H7 (cell line): ENCODE data around the gene CPED1. TPM values are rescaled to one million over a fixed set of nuclear protein-coding genes. Genes with fewer than 3 reads are reported as not detected.
"Not testable (repeated sequence)": the region's sequence is repeated elsewhere in the genome, so short reads cannot be mapped to it uniquely, and the experiment has no call there.

Experiments used
- DNase-seq: peaks from one replicate; pipeline ENCODE4 v3.0.0; 2012
- H3K27me3 ChIP-seq: 2 replicates; pipeline ENCODE4 v1.6.0; 2011; ENCODE audit warnings: mild to moderate bottlenecking, low read length; ENCODE audit not compliant: control insufficient read depth, insufficient read depth
- H3K36me3 ChIP-seq: replicated peaks from 2 replicates; pipeline ENCODE4 v1.5.1; 2011; ENCODE audit warnings: low read length; ENCODE audit not compliant: control insufficient read depth, insufficient read depth
- H3K4me3 ChIP-seq: 2 replicates; pipeline ENCODE4 v1.5.1; 2011; ENCODE audit warnings: low read depth, mild to moderate bottlenecking, control low read depth, low read length, moderate library complexity; ENCODE audit not compliant: insufficient read depth
- total RNA-seq: library from RNA; depleted of rRNA; stranded (reverse); fragments of >200 nt; shearing (Covaris generic); gene quantifications from 2 replicates; pipeline ENCODE4 v1.2.3, GENCODE V29; 2014

CPED1 gene
- total RNA-seq, 1 experiment from 2014 or later, result not detected

DNA sequence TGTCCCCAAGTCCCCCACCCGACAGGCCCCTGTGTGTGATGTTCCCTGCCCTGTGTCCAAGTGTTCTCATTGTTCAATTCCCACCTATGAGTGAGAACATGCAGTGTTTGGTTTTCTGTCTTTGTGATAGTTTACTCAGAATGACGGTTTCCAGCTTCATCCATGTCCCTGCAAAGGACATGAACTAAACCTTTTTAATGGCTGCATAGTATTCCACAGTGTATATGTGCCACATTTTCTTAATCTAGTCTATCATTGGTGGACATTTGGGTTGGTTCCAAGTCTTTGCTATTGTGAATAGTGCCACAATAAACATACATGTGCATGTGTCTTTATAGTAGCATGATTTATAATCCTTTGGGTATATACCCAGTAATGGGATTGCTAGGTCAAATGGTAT lies 232.6 kb downstream of the CPED1 start:
- H3K4me3 ChIP-seq, H3K36me3 ChIP-seq, DNase-seq, H3K27me3 ChIP-seq: not testable (repeated sequence)

DNA sequence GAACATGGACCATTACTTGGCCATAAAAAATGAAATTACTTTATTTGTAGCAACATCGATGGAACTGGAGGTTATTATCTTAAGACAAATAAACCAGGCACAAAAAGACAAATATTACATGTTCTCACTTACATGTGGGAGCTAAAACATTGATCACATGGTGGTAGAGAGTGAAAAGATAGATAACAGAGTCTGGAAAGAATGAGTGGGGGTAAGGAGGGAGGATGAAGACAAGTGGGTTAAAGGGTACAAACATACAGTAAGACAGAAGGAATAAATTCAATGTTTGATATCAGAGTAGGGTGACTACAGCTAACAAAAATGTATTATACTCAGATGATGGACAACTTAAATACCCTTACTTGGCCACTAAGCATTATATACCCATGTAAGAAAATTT lies 240.3 kb downstream of the CPED1 start:
- Histone ChIP-seq H3K36me3 (no peaks in the 10 kb centered on the region), H3K4me3 (no peak overlapping the region), H3K27me3 (no peaks in the 10 kb centered on the region)
- DNase-seq, result no peak

DNA sequence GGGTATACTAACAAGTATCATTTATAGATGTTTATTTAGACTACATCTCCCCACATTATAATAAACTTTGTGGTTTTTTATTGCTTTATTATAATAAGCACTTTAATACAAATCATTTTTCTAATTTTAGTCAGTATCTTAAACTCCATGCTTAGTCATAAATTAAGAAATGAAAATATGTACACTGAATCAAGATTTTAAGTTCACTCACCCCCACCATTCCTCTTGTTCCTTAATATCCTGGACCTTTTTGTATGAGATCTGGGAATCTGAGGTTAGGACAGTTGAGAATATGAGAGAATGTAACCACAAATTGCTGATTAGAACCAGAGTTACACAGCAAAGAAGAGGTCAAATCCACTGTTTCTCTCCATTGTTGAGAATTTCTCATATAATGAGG lies 246.7 kb downstream of the CPED1 start:
- no peak for DNase-seq
- H3K4me3 ChIP-seq, result no peak overlapping the region
- H3K36me3 ChIP-seq, result no peaks in the 10 kb centered on the region
- H3K27me3 ChIP-seq, result no peaks in the 10 kb centered on the region

DNA sequence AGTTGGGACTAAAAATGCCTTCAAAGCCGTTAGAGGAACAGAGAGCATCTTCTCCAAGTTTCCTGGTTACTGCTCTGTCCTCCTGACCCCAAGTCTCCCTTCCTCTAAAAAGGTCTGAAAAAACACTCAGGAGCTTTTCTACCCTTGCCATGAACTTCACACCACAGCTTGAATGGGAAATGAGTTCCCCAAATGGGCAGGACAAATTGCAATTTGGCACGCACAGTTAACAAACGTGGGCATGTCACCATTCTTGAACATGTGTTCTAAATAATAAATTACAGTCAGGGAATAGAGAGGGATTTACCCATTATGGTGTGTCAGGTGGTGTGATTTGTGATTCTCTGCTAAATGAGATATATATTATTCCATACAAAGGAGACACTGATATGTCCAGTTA lies 249.1 kb downstream of the CPED1 start:
- no peaks in the 10 kb centered on the region for H3K36me3 ChIP-seq
- H3K4me3 ChIP-seq, result no peak overlapping the region
- no peak for DNase-seq
- H3K27me3 ChIP-seq, result no peaks in the 10 kb centered on the region

DNA sequence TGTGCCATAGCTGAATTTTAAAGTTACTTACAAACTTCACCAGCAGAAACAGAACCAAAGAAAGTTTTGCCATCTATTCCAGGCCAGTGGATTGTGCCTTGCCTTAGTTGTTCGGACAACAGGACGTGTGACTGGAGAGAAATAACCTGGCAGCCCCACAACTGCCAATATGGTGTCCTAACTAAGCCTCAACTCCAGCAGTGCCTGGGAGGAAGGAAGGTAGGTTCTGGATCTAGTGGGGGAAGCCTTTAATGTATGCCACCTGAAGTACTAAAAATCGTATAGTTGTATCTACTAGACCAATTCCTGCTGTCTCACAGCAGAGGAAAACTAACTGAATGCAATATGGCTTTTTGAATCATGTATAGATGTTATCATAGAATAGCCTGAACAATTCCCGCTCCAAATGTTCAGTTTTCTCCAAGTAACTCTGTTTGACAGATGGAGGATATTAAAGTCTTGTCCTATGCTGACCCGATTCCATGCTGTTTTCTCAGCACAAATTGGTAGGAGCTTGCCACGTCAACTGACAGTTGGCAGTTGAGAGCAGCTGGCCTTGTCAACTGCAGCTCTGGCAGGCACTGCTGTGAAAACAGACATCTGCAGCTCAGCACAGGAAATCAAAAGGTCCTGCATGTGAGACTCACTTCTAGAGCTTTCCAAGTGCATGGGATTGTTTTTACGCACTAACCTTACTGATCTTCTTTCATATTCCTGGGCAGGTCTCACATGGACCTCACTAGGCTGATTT lies 255.8 kb downstream of the CPED1 start:
- Histone ChIP-seq H3K4me3 (no peak overlapping the region), H3K36me3 (no peaks in the 10 kb centered on the region), H3K27me3 (no peaks in the 10 kb centered on the region)
- no peak for DNase-seq

GRCh38 chr7:121251367-121251766 lies 262.9 kb downstream of the CPED1 start:
- DNase-seq, H3K27me3 ChIP-seq, H3K36me3 ChIP-seq, H3K4me3 ChIP-seq: not testable (repeated sequence)

- H3K36me3 ChIP-seq, DNase-seq, H3K27me3 ChIP-seq, H3K4me3 ChIP-seq: not testable (repeated sequence)
Observed at GRCh38 chr7:121252523-121253235, 264.2 kb downstream of the CPED1 start.

DNA sequence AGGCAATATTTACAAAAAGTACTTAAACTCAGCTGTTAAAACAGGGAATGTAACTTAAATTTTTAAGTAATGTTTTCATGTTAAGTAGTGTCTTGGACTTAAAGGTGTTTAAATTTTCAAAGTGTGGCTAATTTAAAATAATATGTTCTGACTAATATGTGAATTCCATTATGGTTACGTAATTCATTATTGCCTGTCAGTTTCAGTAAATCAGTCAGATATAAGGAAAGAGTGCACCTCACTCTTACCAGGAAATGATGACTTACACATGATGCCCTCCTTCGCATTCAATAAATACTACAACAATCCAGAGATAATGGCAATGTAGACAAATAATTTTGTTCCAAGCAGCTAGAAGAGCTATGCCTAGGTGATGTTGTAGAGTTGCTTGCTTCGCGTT lies 271.3 kb downstream of the CPED1 start:
- Histone ChIP-seq H3K4me3 (no peak overlapping the region), H3K27me3 (no peaks in the 10 kb centered on the region), H3K36me3 (no peaks in the 10 kb centered on the region)
- no peak for DNase-seq

GRCh38 chr7:121261207-121261884 lies 272.8 kb downstream of the CPED1 start:
- DNase-seq, result no peak
- H3K36me3 ChIP-seq, result no peaks in the 10 kb centered on the region
- no peak overlapping the region for H3K4me3 ChIP-seq
- H3K27me3 ChIP-seq, result no peaks in the 10 kb centered on the region

DNA sequence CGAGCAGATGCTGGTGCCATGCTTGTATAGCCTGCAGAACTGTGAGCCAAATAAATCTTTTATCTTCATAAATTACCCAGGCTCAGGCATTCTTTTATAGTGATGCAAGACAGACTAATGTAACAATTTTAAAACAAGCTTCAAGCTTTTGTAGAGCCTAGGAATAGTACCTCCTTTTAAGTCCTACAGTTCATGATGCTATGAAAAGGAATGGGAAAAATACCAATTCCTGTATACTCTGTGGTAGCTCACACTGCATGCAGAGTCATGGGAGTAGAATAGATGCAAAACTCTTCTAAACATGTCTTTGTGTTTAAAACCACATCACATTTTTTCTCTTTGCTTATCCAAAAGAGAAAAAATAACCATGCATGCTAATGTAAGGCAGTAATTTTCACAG lies 273.7 kb downstream of the CPED1 start:
- H3K27me3 ChIP-seq, result no peaks in the 10 kb centered on the region
- no peak for DNase-seq

DNA sequence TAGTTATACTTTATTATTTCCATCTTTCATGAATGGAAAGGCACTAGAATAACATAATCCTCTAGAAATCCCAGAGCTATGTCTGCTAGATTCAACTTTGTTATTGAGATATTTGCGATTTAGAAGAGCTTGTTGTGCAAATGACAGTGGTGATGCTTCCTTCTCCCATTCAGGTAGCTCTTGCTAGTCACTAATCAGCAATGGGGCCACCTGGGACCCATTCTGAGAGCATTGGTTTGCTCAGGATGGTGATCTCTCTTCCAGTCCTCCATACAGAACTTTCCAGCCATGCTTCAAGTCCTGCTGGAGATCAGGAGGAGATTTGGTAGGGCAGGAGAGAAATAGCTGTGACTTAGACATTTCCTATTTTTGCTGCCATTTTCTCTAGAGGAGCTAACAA lies 274.5 kb downstream of the CPED1 start:
- H3K36me3 ChIP-seq, result no peaks in the 10 kb centered on the region
- H3K27me3 ChIP-seq, result no peaks in the 10 kb centered on the region
- DNase-seq, result no peak
- H3K4me3 ChIP-seq, result no peak overlapping the region

More for the DNA sequence above, 273.7 kb downstream of the CPED1 start:
- H3K4me3 ChIP-seq, result no peak overlapping the region
- H3K36me3 ChIP-seq, result no peaks in the 10 kb centered on the region

- Histone ChIP-seq H3K27me3 (no peaks in the 10 kb centered on the region), H3K4me3 (no peak overlapping the region), H3K36me3 (no peaks in the 10 kb centered on the region)
- DNase-seq, result no peak
Observed at GRCh38 chr7:121266307-121266894, 277.9 kb downstream of the CPED1 start.

GRCh38 chr7:121267612-121268011 lies 279.1 kb downstream of the CPED1 start:
- no peak for DNase-seq
- no peaks in the 10 kb centered on the region for H3K27me3 ChIP-seq
- H3K4me3 ChIP-seq, result no peak overlapping the region
- no peaks in the 10 kb centered on the region for H3K36me3 ChIP-seq

DNA sequence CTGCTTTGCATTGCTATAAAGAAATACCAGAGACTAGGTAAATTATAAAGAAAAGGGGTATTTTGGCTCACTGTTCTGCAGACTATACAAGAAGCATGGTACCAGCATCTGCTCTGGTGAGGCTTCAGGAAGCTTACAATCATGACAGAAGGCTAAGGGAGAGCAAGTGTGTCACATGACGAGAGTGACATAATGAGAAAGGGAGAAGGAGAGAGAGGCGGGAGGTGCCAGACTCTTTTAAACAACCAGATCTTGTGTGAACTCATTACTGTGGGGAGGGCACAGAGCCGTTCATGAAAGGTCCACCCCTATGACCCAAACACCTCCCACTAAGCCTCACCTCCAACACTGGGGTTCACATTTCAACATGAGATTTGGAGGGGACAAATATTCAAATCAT lies 281.3 kb downstream of the CPED1 start:
- no peaks in the 10 kb centered on the region for H3K36me3 ChIP-seq
- no peaks in the 10 kb centered on the region for H3K27me3 ChIP-seq
- DNase-seq, result no peak
- H3K4me3 ChIP-seq, result no peak overlapping the region

DNA sequence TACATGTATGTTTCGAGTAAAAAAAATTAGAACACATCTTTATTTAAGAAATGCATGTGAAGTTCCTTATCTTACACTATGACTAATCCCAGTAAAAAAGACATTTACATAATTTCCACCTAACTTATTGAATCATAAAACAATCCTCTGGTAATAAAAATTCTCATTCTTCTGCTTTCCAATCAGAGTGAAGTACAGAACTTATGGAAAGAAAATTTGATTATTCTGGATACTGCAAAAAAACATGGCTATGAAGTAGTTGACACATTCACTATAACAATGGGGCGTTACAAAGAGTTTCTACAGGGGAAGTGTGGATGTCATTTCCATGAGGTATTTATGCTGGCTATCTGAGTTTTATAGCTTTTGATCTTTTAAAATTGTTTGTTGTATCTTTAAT lies 282.6 kb downstream of the CPED1 start:
- Histone ChIP-seq H3K4me3 (no peak overlapping the region), H3K36me3 (no peaks in the 10 kb centered on the region), H3K27me3 (no peaks in the 10 kb centered on the region)
- DNase-seq, result no peak
